ENCODE results near the gene CIRBP. TPM values are rescaled to one million over a fixed set of nuclear protein-coding genes. Genes with fewer than 3 reads are reported as not detected.

The CIRBP gene
- total RNA-seq, 2 donors from 2014 or later, result 492 to 644 TPM

- Histone ChIP-seq H3K4me1 (ENCODE audit: control insufficient read depth in 1 of 2, low read depth in 2 of 2) (peaks cover 35 to 54% of the 10 kb centered on the region in 2 donors), H3K27me3 (replicated peaks; ENCODE audit: insufficient read depth) (no peaks in the 10 kb centered on the region), H3K27ac (peak overlapping the region; percentile 41 to 78), H3K9me3 (no peaks in the 10 kb centered on the region), H3K4me3 (peak overlapping the region; percentile 65), H3K36me3 (no peaks in the 10 kb centered on the region)
- ATAC-seq (ENCODE audit: insufficient number of reproducible peaks, low FRiP score, low read depth), result no peak
- no peak for DNase-seq (ENCODE audit: low spot score)
- TF ChIP-seq CTCF (IDR thresholded peaks at IDR 0.05), result no peak
These were observed 30.5 kb upstream of the CIRBP start for GRCh38 chr19:1238369-1239303.

- peaks cover 40 to 62% of the 10 kb centered on the region in 2 donors for H3K4me1 ChIP-seq (ENCODE audit: control insufficient read depth in 1 of 2, low read depth in 2 of 2)
- TF ChIP-seq CTCF (IDR thresholded peaks at IDR 0.05), result no peak
- no peak overlapping the region for H3K4me3 ChIP-seq
- peak overlapping the region; percentile 78 to 89 for H3K27ac ChIP-seq
- H3K9me3 ChIP-seq, result no peaks in the 10 kb centered on the region
- DNase-seq (ENCODE audit: low spot score), result no peak
- H3K36me3 ChIP-seq, result no peaks in the 10 kb centered on the region
- ATAC-seq (ENCODE audit: insufficient number of reproducible peaks, low FRiP score, low read depth), result no peak
- no peaks in the 10 kb centered on the region for H3K27me3 ChIP-seq (replicated peaks; ENCODE audit: insufficient read depth)
These were observed 29.7 kb upstream of the CIRBP start for GRCh38 chr19:1239420-1239795.

GRCh38 chr19:1239796-1240737, 29.1 kb upstream of the CIRBP start:
- peaks cover 45 to 69% of the 10 kb centered on the region in 2 donors for H3K4me1 ChIP-seq (ENCODE audit: control insufficient read depth in 1 of 2, low read depth in 2 of 2)
- no peaks in the 10 kb centered on the region for H3K27me3 ChIP-seq (replicated peaks; ENCODE audit: insufficient read depth)
- DNase-seq (ENCODE audit: low spot score), result no peak
- H3K27ac ChIP-seq, result peak overlapping the region; percentile 78 to 89
- H3K9me3 ChIP-seq, result no peaks in the 10 kb centered on the region
- ATAC-seq (ENCODE audit: insufficient number of reproducible peaks, low FRiP score, low read depth), result peak; percentile 16
- H3K4me3 ChIP-seq, result peak overlapping the region; percentile 94
- no peaks in the 10 kb centered on the region for H3K36me3 ChIP-seq
- peak; percentile 93 for TF ChIP-seq CTCF (IDR thresholded peaks at IDR 0.05)

GRCh38 chr19:1240925-1241324, 28.2 kb upstream of the CIRBP start:
- TF ChIP-seq CTCF (IDR thresholded peaks at IDR 0.05), result no peak

More at GRCh38 chr19:1240925-1241324, 28.2 kb upstream of the CIRBP start:
- no peaks in the 10 kb centered on the region for H3K36me3 ChIP-seq
- DNase-seq (ENCODE audit: low spot score), result no peak
- no peaks in the 10 kb centered on the region for H3K9me3 ChIP-seq
- H3K27ac ChIP-seq, result peak overlapping the region; percentile 84 to 88
- peak overlapping the region; percentile 94 for H3K4me3 ChIP-seq
- no peaks in the 10 kb centered on the region for H3K27me3 ChIP-seq (replicated peaks; ENCODE audit: insufficient read depth)
- H3K4me1 ChIP-seq (ENCODE audit: control insufficient read depth in 1 of 2, low read depth in 2 of 2), result peaks cover 52 to 77% of the 10 kb centered on the region in 2 donors
- no peak for ATAC-seq (ENCODE audit: insufficient number of reproducible peaks, low FRiP score, low read depth)
